ENCODE results near the gene ZSCAN12.
"Not testable (repeated sequence)": the region's sequence is repeated elsewhere in the genome, so short reads cannot be mapped to it uniquely, and the experiment has no call there.

Gene ZSCAN12

DNA sequence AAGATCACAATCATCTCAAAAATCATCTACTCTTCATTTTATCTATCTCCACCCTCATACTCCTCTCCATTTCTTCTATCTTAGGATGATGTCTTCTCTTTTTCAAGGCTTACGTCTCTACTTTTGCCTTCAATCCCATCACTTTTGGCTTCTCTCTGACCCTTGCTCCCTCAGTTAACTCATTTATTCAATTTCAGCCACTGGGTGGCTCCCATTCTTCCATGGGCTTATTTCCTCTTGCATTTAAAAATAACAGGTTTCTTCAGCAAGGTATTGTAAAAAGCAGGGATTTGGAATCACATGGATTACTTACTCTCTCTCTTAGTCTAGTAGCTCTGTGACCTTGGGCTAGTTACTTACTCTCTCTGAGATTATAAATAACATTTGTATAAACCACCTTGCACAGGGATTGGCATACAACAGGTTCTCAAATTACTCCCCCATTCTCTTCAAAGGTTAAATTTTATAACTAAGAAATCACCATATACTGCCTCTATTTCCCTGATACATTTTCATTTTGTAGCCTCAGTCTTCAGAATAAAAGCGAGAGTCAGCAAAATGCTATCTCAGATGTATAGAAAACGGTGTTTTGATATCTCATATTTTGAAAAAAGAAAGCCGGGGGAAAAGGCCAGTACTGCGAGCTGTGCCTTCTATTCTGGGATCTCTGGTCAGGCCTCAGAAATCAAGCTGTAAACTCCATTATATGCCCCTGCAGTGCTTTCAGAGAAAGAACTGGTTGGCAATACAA is 5.5 kb downstream of the ZSCAN12 start:
- no peak for FAIRE-seq

DNA sequence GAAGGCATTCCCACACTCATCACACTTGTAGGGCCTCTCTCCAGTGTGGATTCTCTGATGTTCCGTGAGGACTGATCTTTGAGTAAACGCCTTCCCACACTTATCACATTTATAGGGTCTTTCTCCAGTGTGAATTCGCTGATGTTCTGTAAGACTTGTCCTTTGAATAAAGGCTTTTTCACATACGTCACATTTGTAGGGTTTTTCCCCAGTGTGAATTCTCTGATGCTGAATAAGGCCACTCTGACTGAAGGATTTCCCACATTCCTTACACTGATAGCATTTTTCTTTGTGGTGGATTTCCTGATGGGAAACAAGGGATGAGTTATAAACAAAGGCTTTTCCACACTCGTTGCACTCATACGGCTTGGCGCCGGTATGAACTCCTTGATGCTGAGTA is 8.9 kb downstream of the ZSCAN12 start:
- no peak for FAIRE-seq

DNA sequence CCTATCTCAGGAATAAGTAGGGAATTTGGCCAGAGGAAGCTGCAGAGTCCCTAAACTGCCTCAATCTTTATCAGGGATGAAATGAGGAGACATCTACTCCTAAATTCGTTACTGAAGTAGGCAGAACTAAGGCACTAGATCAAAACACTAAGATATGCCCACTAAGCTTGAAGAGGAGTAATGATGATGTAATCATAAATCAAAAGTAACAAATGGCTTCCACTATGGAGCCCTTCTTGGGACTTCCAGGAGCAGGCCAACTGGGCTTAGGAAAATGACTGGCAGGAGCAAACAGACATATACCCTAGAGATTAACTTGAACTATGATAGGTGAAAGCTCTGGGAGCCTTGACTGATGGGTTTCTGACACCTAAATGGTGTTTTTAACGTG is 15.4 kb downstream of the ZSCAN12 start:
- FAIRE-seq, result no peak

DNA sequence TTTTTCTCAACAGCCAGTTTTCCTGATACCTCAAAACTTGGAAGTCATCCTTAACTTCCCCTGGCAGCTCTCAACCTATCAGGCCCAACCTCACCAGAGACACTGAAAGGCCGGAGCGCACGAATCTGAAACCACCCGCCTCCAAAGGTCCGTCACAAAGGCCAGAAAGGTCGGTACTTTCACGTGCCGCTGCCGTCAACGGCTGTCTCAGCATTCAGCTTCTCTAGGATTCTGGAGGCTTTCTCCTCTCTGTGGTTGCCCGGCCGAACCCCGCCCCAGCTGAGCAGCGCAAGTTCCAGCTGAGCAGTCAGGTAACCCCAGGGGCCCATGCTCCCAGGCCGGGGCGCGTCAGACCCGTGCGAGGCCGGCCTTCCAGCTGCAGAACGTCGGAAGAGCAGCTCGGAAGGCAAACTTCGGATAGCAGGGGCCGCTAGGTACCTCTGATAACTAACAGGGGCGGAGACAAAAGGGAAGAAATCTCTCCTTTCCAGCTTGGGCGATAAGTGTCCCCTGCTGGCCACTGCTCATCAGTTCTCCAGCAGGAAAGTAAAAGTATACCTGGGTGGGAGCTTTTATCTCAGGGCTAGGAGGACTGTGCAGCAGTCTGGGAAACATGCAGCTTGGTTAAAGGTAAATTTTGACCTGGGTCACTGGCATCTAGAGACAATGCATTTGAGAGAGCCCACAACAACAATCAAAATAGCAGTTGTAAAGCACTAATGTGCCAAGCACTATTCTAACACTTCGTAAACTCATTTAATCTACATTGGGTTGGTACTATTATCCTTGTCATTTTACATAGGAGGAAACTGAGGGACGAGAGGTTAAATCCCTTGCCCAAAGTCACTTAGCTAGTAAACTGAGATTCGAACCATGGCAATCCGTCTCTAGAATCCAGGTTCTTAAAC is 16.1 kb downstream of the ZSCAN12 start:
- FAIRE-seq, result no peak

DNA sequence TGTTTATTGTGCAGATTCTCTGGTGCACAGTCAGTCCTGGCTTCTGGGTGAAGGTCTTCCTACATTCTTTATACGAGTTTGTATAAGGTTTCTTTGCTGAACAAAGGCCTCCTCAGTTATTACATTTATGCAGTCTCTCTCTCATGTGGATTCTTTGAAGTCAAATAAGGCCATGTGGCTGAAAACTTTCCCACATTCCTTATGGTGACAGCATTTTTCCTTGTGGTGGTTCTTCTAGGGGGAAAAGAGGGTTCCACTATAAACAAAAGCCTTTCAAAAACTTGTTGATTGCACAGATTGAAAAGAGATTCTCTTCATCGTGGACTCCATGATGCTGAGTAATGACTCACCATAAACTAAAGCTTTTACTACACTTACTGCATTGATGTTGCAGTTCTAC is 19.2 kb downstream of the ZSCAN12 start:
- FAIRE-seq, result no peak

DNA sequence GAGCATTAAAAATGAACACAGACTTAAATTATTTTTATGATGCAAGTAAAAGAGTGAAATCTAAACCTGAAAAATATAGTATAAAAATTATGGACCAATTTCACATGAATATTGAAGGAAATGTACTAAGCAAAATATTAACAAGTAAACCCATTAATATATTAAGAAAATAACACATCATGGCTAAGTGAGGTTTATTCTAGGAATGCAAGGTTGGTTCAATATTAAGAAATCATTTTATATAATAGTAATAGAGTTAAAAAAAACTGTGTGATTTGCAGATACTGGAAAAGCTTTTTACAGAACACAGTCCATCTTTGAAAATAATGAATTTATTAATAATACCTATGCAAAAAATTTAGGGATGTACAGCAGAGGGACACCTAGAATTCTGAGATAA is 20.9 kb downstream of the ZSCAN12 start:
- FAIRE-seq, result no peak

DNA sequence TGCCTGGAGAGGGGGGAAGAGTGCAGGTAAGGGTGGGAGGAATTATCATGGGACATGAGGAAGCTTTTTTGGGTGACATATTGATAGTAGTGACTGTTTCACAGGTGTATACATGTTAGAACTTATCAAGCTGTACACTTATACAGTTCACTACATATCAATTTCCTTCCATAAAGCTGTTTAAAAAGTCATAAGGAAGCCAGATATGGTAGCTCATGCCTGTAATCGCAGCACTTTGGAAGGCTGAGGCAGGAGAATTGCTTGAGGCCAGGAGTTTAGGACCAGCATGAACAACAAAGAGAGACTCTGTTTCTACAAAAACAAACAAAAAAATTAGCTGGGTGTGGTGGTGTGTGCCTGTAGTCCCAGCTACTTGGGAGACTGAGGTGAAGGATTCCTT is 21.7 kb downstream of the ZSCAN12 start:
- no peak for FAIRE-seq

DNA sequence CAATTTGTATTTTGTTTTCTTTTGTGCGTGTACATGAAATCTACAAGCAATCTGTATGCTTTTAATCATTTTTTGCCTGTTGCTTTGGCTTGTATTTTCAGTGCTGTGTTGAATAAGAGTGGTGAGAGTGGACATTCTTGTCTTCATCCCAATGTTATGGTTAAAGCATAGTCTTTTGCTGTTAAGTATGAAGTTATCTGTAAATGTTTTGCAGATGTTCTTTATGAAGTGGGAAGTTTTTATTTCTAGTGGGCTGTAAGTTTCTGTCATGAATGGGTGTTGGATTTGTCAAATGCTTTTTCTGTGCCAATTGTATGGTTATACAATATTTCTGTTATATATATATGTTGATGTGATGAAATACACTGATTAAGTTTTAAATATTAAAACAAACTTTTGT is 25.6 kb downstream of the ZSCAN12 start:
- FAIRE-seq, result no peak

DNA sequence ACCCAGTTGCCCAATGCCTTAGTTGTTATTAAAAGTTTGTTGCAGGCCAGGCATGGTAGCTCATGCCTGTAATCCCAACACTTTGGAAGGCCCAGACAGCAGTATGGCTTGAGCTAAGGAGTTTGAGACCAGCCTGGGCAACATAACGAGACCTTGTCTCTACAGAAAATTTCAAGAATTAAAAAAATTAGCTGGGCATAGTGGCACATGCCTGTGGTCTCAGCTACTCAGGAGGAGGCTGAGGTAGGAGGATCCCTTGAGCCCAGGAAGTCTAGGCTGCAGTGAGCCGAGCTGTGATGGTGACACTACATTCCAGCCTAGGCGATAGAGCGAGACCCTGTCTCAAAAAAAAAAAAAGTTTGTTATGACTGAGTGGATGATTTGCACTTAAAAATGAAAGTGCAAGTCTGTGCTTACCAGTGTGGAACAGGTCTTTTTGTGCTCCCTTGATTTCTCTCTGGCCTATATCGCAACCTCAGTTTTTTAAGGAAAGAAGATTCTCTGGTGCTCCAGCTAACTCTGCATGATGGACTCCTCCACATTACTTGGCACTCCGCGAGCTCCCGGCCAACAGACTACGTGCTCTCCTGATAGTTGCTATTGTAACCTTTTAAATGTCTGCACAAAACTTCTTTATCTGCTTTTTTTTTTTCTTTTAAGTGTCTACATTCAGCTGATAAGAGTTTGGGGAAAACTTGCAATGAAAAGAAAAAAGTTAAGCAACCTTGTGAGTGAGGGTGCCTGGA is 27.7 kb downstream of the ZSCAN12 start:
- FAIRE-seq, result no peak

DNA sequence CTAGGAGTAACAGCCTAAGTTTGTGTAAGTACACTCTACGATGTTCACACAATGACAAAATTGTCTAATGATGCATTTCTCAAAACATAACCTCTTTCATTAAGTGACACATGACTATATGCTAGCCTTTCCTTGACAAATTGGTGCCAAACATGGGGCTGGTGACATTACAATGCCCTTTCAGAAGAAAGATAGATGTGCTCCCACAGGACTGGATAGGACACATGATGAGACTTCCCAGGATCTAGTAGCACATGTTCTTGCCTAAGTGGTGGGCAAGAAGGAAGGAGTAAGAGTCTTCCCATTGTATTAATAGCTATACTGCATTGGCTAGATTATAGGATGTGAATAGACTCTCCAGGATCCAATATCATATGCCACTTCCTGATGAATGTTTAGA is 28.3 kb downstream of the ZSCAN12 start:
- FAIRE-seq, result no peak

DNA sequence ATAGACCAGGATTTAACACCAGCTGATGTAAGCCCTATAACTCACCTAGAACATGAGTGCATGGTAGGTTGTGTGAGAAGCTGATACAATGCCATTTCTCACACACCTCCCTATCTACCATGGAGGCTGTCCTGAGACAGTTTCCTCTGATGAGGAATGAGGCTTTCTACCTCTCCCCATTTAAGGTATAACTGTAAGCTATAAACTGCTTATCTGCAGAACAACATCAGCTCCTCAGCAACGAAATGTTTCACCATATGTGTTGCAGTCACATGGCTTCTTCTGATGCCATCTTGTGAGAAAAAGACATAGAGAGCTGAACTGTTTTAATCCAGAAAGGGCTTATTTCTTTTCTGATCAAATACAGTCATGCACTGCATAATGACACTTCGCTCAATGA is 29.1 kb downstream of the ZSCAN12 start:
- FAIRE-seq, result no peak

DNA sequence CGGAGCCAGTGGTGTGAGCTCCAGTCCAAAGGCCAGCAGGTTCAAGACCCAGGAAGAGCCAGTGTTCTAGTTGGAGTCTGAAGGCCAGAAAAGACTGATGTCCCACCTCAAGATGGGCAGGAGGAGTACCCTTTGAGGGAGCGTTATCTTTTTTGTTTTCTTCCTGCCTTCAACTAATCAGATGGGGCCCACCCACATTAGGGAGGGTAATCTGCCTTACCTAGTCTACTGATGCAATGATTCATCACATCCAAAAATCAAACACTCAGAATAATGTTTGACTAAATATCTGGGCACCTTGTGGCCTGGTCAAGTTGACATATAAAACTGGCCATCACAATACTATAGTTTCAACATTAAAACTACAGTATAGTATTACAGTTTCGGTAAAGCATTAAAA is 30.1 kb downstream of the ZSCAN12 start:
- FAIRE-seq, result no peak

DNA sequence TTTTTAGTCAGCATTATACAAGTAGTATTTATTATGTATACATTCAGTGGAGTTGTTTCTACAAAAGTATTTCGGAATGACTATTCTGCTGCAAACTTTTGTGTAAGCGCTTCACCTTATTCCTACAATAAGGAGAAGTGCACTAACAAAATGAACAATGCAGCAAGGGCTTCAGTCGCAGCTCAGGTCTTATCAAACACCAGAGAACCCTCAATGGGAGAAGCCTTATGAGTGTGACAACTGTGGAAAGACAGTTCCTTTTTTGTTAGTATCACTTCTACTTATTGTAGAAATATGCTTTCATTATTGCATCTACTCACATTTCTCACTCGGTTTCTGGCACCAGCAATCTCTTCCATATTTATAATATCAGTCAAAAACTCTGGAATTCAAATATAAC is 31.0 kb downstream of the ZSCAN12 start:
- FAIRE-seq, result no peak

DNA sequence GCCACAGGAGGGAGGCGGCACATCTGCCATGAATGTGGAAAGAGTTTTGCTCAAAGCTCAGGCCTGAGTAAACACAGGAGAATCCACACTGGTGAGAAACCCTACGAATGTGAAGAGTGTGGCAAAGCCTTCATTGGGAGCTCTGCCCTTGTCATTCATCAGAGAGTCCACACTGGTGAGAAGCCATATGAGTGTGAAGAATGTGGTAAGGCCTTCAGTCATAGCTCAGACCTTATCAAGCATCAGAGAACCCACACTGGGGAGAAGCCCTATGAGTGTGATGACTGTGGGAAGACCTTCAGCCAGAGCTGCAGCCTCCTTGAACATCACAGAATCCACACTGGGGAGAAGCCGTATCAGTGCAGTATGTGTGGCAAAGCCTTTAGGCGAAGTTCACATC is 34.0 kb downstream of the ZSCAN12 start:
- not testable (repeated sequence) for FAIRE-seq

DNA sequence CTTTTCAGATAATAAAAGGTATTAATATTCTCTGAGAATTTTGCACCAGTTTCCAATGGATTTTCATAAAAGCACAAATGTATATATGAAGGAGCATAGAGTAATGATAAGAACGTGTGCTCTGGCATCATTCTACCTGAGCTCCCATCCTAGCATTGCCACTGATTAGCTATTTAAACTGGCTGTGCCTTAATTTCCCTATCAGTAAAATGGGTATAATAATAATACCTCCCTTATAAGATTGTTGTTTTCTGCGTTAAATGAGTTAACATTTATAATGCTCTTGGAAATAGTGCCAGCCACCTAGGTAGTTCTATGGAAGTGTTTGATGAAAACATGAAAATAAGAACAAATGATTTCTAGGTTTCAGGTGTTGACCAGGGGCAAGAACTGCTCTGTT is 38.6 kb downstream of the ZSCAN12 start:
- no peak for FAIRE-seq

DNA sequence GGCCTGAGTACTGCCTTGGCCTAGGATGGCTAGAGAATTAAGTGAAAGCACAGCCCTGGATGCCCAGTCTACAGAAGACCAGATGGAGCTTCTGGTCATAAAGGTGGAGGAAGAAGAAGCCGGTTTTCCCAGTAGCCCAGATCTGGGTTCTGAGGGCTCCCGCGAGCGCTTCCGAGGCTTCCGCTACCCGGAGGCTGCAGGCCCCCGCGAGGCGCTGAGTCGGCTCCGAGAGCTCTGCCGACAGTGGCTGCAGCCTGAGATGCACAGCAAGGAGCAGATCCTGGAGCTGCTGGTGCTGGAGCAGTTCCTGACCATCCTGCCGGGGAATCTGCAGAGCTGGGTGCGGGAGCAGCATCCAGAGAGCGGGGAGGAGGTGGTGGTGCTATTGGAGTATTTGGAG is 40.0 kb downstream of the ZSCAN12 start:
- not testable (repeated sequence) for FAIRE-seq

DNA sequence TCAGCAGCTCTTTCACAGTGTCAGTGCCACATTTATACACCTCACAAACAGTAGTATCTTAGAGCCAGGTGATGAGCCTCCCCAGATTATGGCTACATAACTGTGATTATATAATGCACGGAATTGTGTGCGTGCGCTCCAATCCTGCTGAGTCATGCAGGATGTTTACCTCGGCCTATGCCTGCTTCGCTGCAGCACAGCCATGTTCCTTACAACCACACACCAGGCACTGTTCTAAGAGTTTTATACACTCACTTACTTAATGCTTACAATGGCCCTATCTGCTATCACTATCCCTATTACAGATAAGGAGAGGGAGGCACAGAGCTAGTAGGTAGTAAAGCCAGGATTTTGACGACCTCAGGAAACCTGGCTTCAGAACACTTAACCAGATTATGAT is 42.5 kb downstream of the ZSCAN12 start:
- FAIRE-seq, result no peak

DNA sequence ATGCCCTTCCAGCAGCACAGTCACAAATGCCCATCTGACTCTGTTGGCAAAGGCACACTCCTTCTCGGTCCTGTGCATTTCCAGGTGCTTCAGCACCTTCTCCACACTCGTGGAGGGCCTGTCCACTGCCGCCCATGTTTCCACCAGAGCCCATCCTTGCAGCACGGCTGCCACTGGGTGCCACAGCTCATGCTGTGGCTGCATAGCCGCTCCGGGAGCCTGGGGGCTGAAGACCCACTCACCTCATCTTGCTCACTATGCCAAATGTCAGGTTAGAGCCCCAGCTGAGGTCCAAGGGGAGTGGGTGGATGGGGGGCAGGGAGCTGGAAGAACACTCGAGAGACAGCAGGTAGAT is 42.9 kb downstream of the ZSCAN12 start:
- FAIRE-seq, result no peak

DNA sequence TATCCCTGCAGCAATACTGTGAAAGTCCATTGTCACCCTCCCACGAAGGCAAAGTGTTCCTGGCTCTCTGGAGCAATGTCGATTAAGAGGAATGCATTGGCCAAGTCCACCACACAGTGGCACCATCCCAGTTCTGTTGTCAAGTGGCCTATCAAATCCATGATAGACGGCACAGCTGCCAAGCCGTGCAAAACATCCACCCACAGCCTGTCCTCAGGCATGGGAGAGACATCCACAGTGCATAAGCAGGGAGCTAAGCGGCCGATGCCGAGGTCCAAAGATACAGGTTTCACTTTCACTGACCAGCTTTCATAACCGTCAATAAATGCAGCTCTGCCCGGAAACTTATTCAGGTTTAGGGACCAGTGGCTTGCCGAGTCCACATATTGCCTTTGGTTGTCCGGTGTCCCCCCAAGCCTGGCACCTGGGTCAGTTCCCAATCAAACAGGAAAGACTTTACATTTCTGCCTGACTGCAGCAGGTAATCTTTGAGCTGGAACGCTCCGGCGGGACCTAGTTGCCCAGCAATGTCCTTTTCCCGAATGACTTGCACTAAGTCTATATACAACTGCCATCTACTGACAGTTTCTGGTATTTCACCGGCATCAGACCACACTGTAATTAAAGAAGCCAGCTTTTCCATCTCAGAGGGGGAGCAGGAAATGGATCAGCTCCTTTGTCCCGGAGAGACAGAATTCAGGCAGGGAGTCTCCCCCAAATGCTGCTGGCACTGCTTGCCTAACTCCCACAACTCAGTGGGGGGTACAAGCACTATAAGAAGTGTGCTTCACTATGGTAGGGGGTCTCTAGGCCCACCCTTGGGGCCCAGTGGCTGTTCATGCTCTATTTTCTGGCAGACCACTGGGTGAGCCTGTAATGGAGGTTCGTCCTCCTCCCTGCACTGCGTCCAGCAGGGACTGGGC is 43.5 kb downstream of the ZSCAN12 start:
- FAIRE-seq, result no peak

DNA sequence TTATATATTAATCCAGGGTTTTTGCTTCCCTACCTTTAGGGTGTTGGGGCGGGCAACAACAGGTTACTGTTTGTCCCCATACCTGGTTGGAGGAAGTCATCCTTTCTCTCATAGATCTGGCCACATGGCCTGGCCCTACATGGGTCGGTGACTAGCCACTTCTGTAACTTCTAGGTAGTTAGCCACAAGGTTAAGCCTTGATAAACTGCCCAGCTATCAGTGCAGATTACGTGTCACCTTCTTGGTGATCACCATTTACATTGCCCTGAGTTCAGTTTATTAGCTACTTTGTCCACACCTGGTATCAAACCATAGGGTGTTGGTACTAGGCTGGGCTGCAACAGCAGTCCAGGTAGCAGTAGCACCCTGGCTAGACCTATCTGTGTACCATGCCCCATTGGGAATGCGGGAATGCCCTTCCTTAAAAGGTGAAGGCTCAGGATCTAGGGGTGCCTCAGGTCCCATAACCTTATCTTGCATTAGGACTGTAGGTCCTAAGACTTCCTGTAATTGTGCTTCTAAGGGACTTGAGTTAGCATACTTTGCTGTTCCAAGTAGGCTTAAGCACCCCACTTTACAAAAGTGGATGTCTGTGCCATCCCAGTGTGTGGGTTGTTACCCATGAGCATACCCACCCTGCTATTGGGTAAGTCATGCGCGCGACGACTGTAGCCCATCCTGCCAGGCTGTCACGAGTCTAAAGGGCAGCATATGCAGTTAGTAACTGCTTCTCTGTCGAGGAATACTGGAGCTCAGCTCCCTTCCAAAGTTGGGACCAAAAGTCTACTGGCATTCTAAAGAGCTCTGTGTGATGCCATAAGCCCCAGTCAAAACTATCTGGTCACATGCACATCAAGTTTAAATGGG is 44.6 kb downstream of the ZSCAN12 start:
- no peak for FAIRE-seq

DNA sequence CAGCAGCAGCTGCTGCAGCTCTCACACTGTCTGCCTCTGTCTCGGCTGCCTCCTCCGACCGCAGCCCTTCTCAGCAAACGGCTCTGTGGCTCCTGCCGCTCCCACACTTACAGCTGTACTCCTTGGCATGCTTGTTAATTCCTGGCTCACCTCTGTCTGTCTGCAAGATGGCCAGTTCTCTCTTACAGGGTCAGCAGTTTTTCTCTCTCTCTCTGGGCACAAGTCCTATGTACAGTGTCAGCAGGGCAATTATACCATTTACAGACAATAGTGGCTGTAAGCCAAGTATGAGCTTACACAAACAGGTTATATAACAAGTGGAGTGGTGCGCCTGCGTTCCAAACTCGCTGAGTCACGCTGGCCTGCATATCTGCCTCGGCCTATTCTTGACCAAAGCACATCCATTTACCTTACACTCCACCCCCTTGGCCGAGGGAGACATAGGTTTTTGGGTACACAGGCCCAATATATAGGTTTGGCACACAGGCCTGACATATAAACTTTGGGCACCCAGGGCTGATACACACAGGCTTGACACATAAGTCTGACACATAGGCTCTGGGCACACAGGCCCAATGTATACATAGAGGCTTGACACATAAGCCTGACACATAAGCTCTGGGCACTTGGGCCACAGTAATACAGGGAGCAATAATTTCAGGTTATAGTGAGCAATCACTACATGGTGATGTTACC is 45.4 kb downstream of the ZSCAN12 start:
- no peak for FAIRE-seq

Measured in TTC549 (cell line).